ENCODE measurements around the gene AFF3.

GRCh38 chr2:99722476-99722875, 419.9 kb downstream of the AFF3 start:
- TF ChIP-seq CTCF (IDR thresholded peaks at IDR 0.05; ENCODE audit: low read length): no peak
- no peak for TF ChIP-seq EZH2 (optimal IDR thresholded peaks at IDR 0.05; ENCODE audit: low read depth, low read length)
- no peak for TF ChIP-seq EZH2phosphoT487 (IDR thresholded peaks at IDR 0.05; ENCODE audit: low read length)
